Keratinocyte (primary cell): Measurements from ENCODE around the gene MYO1D. TPM values are rescaled to one million over a fixed set of nuclear protein-coding genes. Genes with fewer than 3 reads are reported as not detected.

ENCODE experiments used
- DNase-seq: peaks from one replicate; pipeline ENCODE4 v3.0.0-alpha.2; 2011; ENCODE audit warnings: low read depth, missing footprints, low spot score
- FAIRE-seq: peaks from 2 replicates; lab custom pipeline; 2011; peaks lifted over from hg19 to GRCh38; lab: Jason Lieb, UNC
- H2AFZ ChIP-seq: 2 replicates; pipeline ENCODE4 v1.6.0; 2012; ENCODE audit warnings: low read length, control low read depth, inconsistent platforms; ENCODE audit not compliant: control insufficient read depth
- H3K27ac ChIP-seq: 2 replicates; pipeline ENCODE4 v1.5.1; 2011; ENCODE audit warnings: low read length; ENCODE audit not compliant: control insufficient read depth, insufficient read depth
- H3K27me3 ChIP-seq: 3 replicates; pipeline ENCODE4 v1.6.0; 2011; ENCODE audit warnings: low read length; ENCODE audit not compliant: control insufficient read depth, insufficient read depth; ENCODE audit errors: extremely low read depth
- H3K36me3 ChIP-seq, 2 experiments: 2 replicates in 1 of 2; 3 replicates in 1 of 2; pipeline ENCODE4 v1.5.1; 2011; ENCODE audit warnings: low read length in 2 of 2, mild to moderate bottlenecking in 1 of 2; ENCODE audit not compliant: control insufficient read depth in 2 of 2, insufficient read depth in 2 of 2; ENCODE audit errors: extremely low read depth in 1 of 2
- H3K4me1 ChIP-seq: 3 replicates; pipeline ENCODE4 v1.5.1; 2011; ENCODE audit warnings: low read length; ENCODE audit not compliant: control insufficient read depth, insufficient read depth; ENCODE audit errors: extremely low read depth
- H3K4me2 ChIP-seq: 3 replicates; pipeline ENCODE4 v1.6.0; 2011; ENCODE audit warnings: low read depth, low read length; ENCODE audit not compliant: control insufficient read depth, insufficient read depth; ENCODE audit errors: extremely low read depth
- H3K4me3 ChIP-seq, 3 experiments: fragments of 200-600 bp in 1 of 3; sonication (generic) in 1 of 3; 2 replicates in 2 of 3; 3 replicates in 1 of 3; pipeline ENCODE4 v1.5.1; 2011 to 2016; ENCODE audit warnings: low read length in 3 of 3, mild to moderate bottlenecking in 3 of 3, control low read depth in 2 of 3, inconsistent platforms in 1 of 3, low read depth in 1 of 3, mixed read lengths in 1 of 3, mixed run types in 1 of 3, moderate library complexity in 1 of 3; ENCODE audit not compliant: control insufficient read depth in 2 of 3, insufficient read depth in 2 of 3; ENCODE audit errors: extremely low read depth in 1 of 3
- H3K79me2 ChIP-seq: 2 replicates; pipeline ENCODE4 v1.6.0; 2012; ENCODE audit warnings: low read length; ENCODE audit not compliant: control insufficient read depth, insufficient read depth
- H3K9ac ChIP-seq: 3 replicates; pipeline ENCODE4 v1.6.0; 2011; ENCODE audit warnings: low read length; ENCODE audit not compliant: control insufficient read depth, insufficient read depth; ENCODE audit errors: extremely low read depth
- H3K9me1 ChIP-seq: 3 replicates; pipeline ENCODE4 v1.6.0; 2011; ENCODE audit warnings: low read length; ENCODE audit not compliant: control insufficient read depth, insufficient read depth; ENCODE audit errors: extremely low read depth
- H3K9me3 ChIP-seq: 2 replicates; pipeline ENCODE4 v1.5.1; 2012; ENCODE audit warnings: low read depth, low read length; ENCODE audit not compliant: control insufficient read depth
- H4K20me1 ChIP-seq: 3 replicates; pipeline ENCODE4 v1.6.0; 2011; ENCODE audit warnings: low read length; ENCODE audit not compliant: control insufficient read depth, insufficient read depth; ENCODE audit errors: extremely low read depth
- EZH2 ChIP-seq: IDR thresholded peaks from one replicate; pipeline ENCODE4 v1.6.1; 2012; ENCODE audit warnings: inconsistent platforms, mild to moderate bottlenecking, low read length, moderate library complexity
- dilution Hi-C: fragments of 300-500 bp; cut with MboI; formaldehyde crosslinking; loops from one replicate; pipeline ENCODE4 v1.7.0; 2020; ENCODE audit warnings: low sequenced_read_pairs; ENCODE audit not compliant: extremely low pct_ligation_motif_present
- polyA plus RNA-seq, 5 experiments: library from polyadenylated mRNA; depleted of rRNA in 3 of 5; stranded (reverse) in 3 of 5; stranded (forward) in 1 of 5; unstranded in 1 of 5; fragments of >200 nt; gene quantifications; 1 replicate in 1 of 5; 2 replicates in 3 of 5; 3 replicates in 1 of 5; pipeline versions ENCODE4 v1.2.1 to v1.2.3, GENCODE V29; 2011 to 2012; ENCODE audit warnings: missing spikeins in 2 of 5, low read depth in 1 of 5, low replicate concordance in 1 of 5
- TF ChIP-seq, protein P1 (sequence below), 3 experiments: IDR thresholded peaks in 1 of 3; conservative IDR thresholded peaks in 1 of 3; optimal IDR thresholded peaks in 1 of 3; 2 replicates in 2 of 3; 3 replicates in 1 of 3; pipeline versions ENCODE3 to v1.5.1; 2011; ENCODE audit warnings: low read length in 3 of 3, mild to moderate bottlenecking in 3 of 3, moderate library complexity in 2 of 3, control low read depth in 1 of 3, inconsistent platforms in 1 of 3; ENCODE audit not compliant: insufficient read depth in 2 of 3; ENCODE audit errors: extremely low read depth in 1 of 3

Gene MYO1D
- polyA plus RNA-seq, 1 donor (not counting 4 experiments of a cell fraction or from before 2014, with no cell fraction given), result 33.7 TPM

DNA sequence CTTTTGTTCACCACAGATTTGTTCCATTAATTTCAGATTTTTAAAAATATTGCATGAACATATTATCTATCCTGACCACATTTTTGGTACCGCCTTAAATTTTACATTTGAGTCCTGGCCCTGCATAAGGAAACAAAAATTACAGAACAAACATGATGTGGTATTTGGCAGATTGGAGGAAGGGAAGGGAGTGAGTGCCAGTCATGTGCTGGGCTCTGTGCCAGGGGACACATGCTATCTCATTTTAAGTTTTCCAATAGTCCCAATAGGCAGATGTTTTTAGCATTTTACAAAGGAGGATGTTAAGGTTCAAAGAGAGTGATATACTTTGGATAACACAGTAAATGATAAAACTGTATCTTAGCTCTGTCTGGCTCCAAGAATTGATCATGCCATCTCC is 205.0 kb downstream of the MYO1D start:
- FAIRE-seq, result no peak
- no peak overlapping the region for H3K4me3 ChIP-seq

DNA sequence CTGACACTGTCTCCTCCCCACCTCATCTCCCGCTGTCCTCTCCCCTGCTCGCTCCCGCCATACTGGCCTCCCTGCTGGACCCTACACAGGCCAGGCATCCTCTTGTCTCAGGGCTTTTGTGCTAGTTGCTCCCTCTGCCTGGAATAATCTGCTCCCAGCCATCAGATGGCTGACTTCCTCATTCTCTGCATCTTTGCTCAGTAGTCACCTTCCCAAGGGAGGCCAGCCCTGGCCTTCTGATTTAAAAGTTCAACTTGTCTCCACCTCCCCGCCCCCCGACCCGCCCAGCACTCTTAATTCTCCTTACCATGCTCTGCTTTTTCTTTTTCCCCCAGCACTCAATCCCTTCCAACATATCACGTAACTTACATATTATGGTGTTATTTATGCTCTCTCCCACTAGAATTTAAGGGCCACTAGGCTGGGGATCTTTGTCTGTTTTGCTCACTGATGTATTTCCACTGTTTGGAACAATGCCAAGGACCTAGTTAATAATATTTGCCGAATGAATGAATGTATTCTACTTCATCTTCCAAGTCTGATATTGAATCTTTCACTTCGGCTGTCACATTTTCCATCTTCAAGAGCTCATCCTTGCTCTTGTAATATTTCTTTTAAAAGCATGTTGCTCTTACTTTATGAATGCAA is 211.9 kb downstream of the MYO1D start:
- Histone ChIP-seq H3K9me3 (no peaks in the 10 kb centered on the region), H2AFZ (no peak overlapping the region), H3K27me3 (no peaks in the 10 kb centered on the region), H3K27ac (no peak overlapping the region), H3K4me3 (no peak overlapping the region), H3K4me2 (no peak overlapping the region), H3K9ac (no peak overlapping the region), H3K36me3 (no peaks in the 10 kb centered on the region), H3K9me1 (no peaks in the 10 kb centered on the region), H4K20me1 (no peaks in the 10 kb centered on the region), H3K4me1 (no peaks in the 10 kb centered on the region), H3K79me2 (no peaks in the 10 kb centered on the region)
- FAIRE-seq, result no peak
- DNase-seq, result no peak
- TF ChIP-seq, protein P1, sequence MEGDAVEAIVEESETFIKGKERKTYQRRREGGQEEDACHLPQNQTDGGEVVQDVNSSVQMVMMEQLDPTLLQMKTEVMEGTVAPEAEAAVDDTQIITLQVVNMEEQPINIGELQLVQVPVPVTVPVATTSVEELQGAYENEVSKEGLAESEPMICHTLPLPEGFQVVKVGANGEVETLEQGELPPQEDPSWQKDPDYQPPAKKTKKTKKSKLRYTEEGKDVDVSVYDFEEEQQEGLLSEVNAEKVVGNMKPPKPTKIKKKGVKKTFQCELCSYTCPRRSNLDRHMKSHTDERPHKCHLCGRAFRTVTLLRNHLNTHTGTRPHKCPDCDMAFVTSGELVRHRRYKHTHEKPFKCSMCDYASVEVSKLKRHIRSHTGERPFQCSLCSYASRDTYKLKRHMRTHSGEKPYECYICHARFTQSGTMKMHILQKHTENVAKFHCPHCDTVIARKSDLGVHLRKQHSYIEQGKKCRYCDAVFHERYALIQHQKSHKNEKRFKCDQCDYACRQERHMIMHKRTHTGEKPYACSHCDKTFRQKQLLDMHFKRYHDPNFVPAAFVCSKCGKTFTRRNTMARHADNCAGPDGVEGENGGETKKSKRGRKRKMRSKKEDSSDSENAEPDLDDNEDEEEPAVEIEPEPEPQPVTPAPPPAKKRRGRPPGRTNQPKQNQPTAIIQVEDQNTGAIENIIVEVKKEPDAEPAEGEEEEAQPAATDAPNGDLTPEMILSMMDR (optimal IDR thresholded peaks at IDR 0.05 in 1 of 3, IDR thresholded peaks at IDR 0.05 in 1 of 3, conservative IDR thresholded peaks at IDR 0.05 in 1 of 3; ENCODE audit: extremely low read depth in 1 of 3, insufficient read depth in 2 of 3, low read length in 3 of 3), result no peak
- no peak for TF ChIP-seq EZH2
- dilution Hi-C loops, result no loop called here

More for the DNA sequence above, 205.0 kb downstream of the MYO1D start:
- Histone ChIP-seq H3K9me1 (no peaks in the 10 kb centered on the region), H3K79me2 (no peaks in the 10 kb centered on the region), H3K27me3 (no peaks in the 10 kb centered on the region), H3K9me3 (no peaks in the 10 kb centered on the region), H3K27ac (no peak overlapping the region), H3K4me1 (no peaks in the 10 kb centered on the region), H4K20me1 (no peaks in the 10 kb centered on the region), H2AFZ (no peak overlapping the region), H3K36me3 (no peaks in the 10 kb centered on the region), H3K9ac (no peak overlapping the region), H3K4me2 (no peak overlapping the region)
- dilution Hi-C loops, result no loop called here
- no peak for DNase-seq
- TF ChIP-seq, protein P1 (optimal IDR thresholded peaks at IDR 0.05 in 1 of 3, IDR thresholded peaks at IDR 0.05 in 1 of 3, conservative IDR thresholded peaks at IDR 0.05 in 1 of 3; ENCODE audit: extremely low read depth in 1 of 3, insufficient read depth in 2 of 3, low read length in 3 of 3), result no peak
- TF ChIP-seq EZH2, result no peak
